Subcutaneous abdominal adipose tissue (tissue), 5 donors: ENCODE measurements around the gene SAMD4B.

Experiments
- H3K27ac ChIP-seq: one replicate; pipeline ENCODE4 v1.7.0; 2013; ENCODE audit warnings: low read depth, mild to moderate bottlenecking, inconsistent platforms, low read length, moderate library complexity
- H3K27me3 ChIP-seq, 5 donors: one replicate each; pipeline ENCODE4 v1.7.0; 2013; ENCODE audit warnings: low read length in 5 of 5, inconsistent platforms in 1 of 5; ENCODE audit not compliant: control insufficient read depth in 5 of 5, insufficient read depth in 4 of 5
- H3K36me3 ChIP-seq, 5 donors: one replicate each; pipeline ENCODE4 v1.7.0; 2013; ENCODE audit warnings: low read length in 5 of 5; ENCODE audit not compliant: control insufficient read depth in 5 of 5, insufficient read depth in 5 of 5
- H3K4me1 ChIP-seq, 5 donors: one replicate each; pipeline ENCODE4 v1.7.0; 2013; ENCODE audit warnings: low read length in 5 of 5, mild to moderate bottlenecking in 3 of 5, moderate library complexity in 1 of 5; ENCODE audit not compliant: control insufficient read depth in 5 of 5, insufficient read depth in 5 of 5
- H3K4me3 ChIP-seq, 5 donors: one replicate each; pipeline ENCODE4 v1.7.0; 2013; ENCODE audit warnings: low read length in 5 of 5, low read depth in 1 of 5
- H3K9ac ChIP-seq, 5 donors: one replicate each; pipeline ENCODE4 v1.7.0; 2013; ENCODE audit warnings: low read length in 5 of 5, mild to moderate bottlenecking in 4 of 5, moderate library complexity in 3 of 5
- H3K9me3 ChIP-seq, 5 donors: one replicate each; pipeline ENCODE4 v1.7.0; 2013; ENCODE audit warnings: low read length in 5 of 5; ENCODE audit not compliant: control insufficient read depth in 5 of 5
- donor health status: healthy.
- donor health status: healthy.
- donor health status: healthy.
- donor health status: healthy.
- donor health status: healthy.

Gene SAMD4B, protein sequence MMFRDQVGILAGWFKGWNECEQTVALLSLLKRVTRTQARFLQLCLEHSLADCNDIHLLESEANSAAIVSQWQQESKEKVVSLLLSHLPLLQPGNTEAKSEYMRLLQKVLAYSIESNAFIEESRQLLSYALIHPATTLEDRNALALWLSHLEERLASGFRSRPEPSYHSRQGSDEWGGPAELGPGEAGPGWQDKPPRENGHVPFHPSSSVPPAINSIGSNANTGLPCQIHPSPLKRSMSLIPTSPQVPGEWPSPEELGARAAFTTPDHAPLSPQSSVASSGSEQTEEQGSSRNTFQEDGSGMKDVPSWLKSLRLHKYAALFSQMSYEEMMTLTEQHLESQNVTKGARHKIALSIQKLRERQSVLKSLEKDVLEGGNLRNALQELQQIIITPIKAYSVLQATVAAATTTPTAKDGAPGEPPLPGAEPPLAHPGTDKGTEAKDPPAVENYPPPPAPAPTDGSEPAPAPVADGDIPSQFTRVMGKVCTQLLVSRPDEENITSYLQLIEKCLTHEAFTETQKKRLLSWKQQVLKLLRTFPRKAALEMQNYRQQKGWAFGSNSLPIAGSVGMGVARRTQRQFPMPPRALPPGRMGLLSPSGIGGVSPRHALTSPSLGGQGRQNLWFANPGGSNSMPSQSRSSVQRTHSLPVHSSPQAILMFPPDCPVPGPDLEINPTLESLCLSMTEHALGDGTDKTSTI

DNA sequence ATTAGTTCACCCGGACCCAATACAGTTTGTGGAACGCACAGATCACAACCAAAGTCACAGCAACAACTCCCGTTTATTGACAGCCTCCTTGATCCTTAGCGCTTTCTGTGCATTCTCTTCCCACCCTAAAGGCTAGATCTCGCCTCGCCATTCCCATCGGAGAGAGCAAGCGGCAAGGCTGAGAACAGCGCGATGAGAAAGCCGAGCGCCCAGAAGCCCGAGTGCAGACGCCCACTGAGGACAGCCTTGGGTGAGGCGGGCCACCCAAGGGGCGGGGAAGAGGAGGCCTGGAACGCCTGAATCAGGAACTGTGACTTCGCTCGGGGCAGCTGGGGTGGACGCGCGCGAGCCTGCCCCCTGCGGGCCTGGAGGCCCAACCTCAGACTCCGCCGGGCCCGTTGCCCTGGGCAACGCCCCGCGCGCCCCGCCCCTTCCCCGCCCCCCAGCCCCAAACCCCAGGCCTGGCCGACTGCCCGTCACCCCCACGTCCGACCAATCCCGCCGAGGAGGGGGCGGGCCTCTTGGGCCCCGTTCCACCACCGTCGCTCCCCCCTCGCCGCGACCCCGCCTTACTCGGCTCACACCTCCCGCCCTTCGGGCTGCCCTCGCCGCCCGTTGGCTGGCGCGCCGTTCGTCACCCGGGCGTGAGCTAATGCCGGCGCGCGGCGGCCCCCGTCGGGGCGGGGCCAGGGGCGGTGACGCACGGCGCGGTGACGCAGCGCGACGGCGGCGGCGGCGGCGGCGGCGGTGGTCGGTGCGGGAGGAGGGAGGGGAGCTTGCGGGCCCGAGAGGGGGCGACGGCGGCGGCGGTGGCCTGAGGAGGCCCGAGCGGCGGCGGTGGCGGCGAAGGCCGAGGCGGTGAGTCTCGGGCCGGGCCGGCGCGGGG is at the start of gene SAMD4B:
Gene SAMD4B, plus strand, starts transcription at position 703 of the 886 bp plus-strand sequence. CDS start 14,473 bp downstream, outside the sequence.
- Histone ChIP-seq H3K4me1 (peaks cover 6 to 54% (median 46%) of the 10 kb centered on the region in 5 donors), H3K36me3 (peaks cover 0 to 12% (median 3%) of the 10 kb centered on the region in 5 donors), H3K9me3 (no peaks in the 10 kb centered on the region), H3K27me3 (no peaks in the 10 kb centered on the region), H3K27ac (peak within 1 kb of the TSS; percentile 70), H3K4me3 (peak within 1 kb of the TSS; percentile 74 to 99 (median 90)), H3K9ac (peak within 1 kb of the TSS; percentile 57 to 96 (median 84))

DNA sequence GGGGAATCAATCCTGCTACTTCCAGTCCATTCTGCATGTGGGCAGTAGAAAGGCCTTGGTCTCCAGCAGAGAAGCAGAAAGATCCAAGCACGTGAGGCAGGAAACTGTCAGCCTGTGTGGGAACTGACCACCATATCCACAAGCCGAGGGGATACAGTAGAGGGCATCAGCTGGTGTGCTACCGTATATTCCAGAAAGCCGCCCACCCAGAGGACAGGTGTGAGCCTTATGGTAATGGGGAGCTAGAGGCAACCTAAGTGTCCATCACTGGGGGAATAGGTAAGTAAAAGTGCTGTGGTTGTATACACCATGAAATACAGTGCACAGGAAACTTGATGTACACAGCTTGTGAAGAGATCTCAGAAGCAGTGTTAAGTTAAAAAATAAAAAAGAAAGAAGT is 48.8 kb upstream of the SAMD4B start:
- peaks cover 0 to 10% (median 4%) of the 10 kb centered on the region in 5 donors for H3K27me3 ChIP-seq
- no peaks in the 10 kb centered on the region for H3K9me3 ChIP-seq
- no peak overlapping the region for H3K9ac ChIP-seq
- H3K4me1 ChIP-seq, result no peaks in the 10 kb centered on the region
- H3K4me3 ChIP-seq, result no peak overlapping the region
- H3K36me3 ChIP-seq, result no peaks in the 10 kb centered on the region
- no peak overlapping the region for H3K27ac ChIP-seq

DNA sequence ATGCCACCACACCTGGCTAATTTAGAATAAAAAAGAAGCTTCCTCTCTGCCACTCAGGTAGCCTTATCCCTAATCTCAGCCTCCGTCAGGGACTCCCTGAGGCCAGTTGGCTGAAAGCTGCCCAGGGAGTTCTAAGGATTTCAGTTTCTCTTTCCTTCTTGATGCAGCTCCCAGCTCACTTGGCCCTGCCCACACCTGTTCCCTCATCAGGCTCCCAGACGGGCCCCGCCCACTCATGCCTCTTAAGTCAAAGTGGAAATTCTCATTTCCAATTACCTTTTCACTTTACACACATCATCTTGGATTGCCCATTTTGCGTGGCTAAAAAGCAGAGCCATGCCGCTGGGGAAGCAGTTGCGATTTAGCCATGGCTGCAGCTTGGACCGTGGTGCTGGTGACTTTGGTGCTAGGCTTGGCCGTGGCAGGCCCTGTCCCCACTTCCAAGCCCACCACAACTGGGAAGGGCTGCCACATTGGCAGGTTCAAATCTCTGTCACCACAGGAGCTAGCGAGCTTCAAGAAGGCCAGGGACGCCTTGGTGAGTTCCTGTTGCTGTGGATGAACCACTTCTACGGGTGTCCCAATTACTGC is 46.1 kb upstream of the SAMD4B start, which contains the start of gene IFNL1:
Gene IFNL1, plus strand, starts transcription at position 353 of the 591 bp plus-strand sequence. Its CDS starts 15 bp downstream, at position 368.
- no peaks in the 10 kb centered on the region for H3K36me3 ChIP-seq
- H3K9ac ChIP-seq, result no peak within 1 kb of the TSS
- peaks cover 0 to 13% (median 4%) of the 10 kb centered on the region in 5 donors for H3K27me3 ChIP-seq

DNA sequence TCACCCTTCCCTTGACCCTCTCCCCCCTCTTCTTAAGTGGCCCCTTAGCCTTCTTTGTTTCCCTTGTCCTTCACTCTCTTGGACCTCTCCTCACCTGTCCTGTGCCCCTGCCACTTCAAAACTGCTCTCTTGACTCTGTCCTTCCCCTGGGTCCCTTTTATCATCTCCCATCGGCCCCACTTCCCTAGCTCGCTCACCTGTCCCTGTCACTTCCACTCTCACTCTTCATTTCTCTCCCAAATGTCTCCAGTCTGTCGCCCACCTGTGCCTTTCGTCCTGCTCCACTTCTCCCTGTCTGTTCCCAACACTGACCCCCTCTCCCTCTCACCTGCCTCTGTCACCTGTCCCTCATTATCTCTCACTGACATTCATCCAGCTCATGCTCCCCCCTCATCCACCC is 45.3 kb upstream of the SAMD4B start:
- Histone ChIP-seq H3K9me3 (no peaks in the 10 kb centered on the region), H3K27ac (no peak overlapping the region), H3K27me3 (peaks cover 0 to 13% (median 4%) of the 10 kb centered on the region in 5 donors), H3K9ac (no peak overlapping the region), H3K4me3 (no peak overlapping the region), H3K4me1 (no peaks in the 10 kb centered on the region), H3K36me3 (no peaks in the 10 kb centered on the region)

More for the DNA sequence above, 46.1 kb upstream of the SAMD4B start, which contains the start of gene IFNL1:
- Histone ChIP-seq H3K4me3 (no peak within 1 kb of the TSS), H3K9me3 (no peaks in the 10 kb centered on the region), H3K27ac (no peak within 1 kb of the TSS), H3K4me1 (no peaks in the 10 kb centered on the region)

DNA sequence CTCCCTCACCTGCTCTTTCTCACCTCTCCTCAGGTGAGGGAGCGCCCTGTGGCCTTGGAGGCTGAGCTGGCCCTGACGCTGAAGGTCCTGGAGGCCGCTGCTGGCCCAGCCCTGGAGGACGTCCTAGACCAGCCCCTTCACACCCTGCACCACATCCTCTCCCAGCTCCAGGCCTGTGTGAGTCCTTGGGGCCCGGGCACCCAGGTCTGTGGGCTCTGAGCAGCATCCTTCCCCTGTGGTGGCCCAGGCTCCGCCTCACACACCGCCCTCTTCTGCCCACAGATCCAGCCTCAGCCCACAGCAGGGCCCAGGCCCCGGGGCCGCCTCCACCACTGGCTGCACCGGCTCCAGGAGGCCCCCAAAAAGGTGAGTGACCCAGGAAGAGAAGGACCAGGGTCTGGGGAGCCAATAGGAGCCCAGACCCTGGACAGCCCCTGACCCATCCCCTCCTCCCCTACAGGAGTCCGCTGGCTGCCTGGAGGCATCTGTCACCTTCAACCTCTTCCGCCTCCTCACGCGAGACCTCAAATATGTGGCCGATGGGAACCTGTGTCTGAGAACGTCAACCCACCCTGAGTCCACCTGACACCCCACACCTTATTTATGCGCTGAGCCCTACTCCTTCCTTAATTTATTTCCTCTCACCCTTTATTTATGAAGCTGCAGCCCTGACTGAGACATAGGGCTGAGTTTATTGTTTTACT is 44.1 kb upstream of the SAMD4B start:
- no peak overlapping the region for H3K27ac ChIP-seq
- no peak overlapping the region for H3K4me3 ChIP-seq
- H3K27me3 ChIP-seq, result peaks cover 0 to 13% (median 4%) of the 10 kb centered on the region in 5 donors
- no peaks in the 10 kb centered on the region for H3K4me1 ChIP-seq
- H3K9me3 ChIP-seq, result no peaks in the 10 kb centered on the region
- no peaks in the 10 kb centered on the region for H3K36me3 ChIP-seq
- no peak overlapping the region for H3K9ac ChIP-seq

DNA sequence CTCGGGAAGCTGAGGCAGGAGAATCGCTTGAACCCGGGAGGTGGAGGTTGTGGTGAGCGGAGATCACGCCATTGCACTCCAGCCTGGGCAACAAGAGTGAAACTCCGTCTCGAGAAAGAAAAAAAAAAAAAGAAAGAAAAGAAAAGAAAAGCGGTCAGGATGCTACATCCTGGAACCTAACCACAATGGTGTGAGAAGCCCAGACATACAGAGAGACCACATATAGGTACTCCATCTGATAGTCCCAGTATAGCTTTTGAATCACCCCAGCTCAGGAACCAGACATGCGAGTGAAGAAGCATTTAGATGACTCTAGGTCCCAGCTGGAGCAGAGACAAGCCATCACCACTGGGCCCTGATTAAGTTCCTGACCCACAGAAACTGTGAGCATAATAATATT is 42.8 kb upstream of the SAMD4B start:
- H3K4me1 ChIP-seq, result no peaks in the 10 kb centered on the region
- no peak overlapping the region for H3K9ac ChIP-seq
- no peak overlapping the region for H3K4me3 ChIP-seq
- no peaks in the 10 kb centered on the region for H3K36me3 ChIP-seq
- H3K9me3 ChIP-seq, result no peaks in the 10 kb centered on the region
- H3K27ac ChIP-seq, result no peak overlapping the region
- peaks cover 0 to 10% (median 4%) of the 10 kb centered on the region in 5 donors for H3K27me3 ChIP-seq

DNA sequence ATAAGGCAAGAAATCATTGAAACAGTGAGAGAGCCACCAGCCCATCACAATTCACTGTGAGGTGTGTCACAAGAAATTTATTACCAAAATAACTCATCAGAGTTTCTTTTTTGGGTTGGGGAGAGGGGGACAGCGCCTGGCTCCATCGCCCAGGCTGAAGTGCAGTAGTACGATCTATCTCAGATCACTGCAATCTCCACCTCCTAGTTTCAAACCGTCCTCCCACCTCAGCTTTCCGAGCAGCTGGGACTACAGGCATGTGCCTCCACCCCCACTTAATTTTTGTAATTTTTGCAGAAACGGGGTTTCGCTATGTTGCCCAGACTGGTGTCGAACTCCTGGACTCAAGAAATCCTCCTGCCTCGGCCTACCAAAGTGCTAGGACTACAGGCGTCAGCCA is 42.4 kb upstream of the SAMD4B start:
- Histone ChIP-seq H3K4me3 (no peak overlapping the region), H3K9ac (no peak overlapping the region), H3K27ac (no peak overlapping the region), H3K27me3 (peaks cover 0 to 12% (median 6%) of the 10 kb centered on the region in 5 donors), H3K9me3 (no peaks in the 10 kb centered on the region), H3K36me3 (no peaks in the 10 kb centered on the region), H3K4me1 (no peaks in the 10 kb centered on the region)

DNA sequence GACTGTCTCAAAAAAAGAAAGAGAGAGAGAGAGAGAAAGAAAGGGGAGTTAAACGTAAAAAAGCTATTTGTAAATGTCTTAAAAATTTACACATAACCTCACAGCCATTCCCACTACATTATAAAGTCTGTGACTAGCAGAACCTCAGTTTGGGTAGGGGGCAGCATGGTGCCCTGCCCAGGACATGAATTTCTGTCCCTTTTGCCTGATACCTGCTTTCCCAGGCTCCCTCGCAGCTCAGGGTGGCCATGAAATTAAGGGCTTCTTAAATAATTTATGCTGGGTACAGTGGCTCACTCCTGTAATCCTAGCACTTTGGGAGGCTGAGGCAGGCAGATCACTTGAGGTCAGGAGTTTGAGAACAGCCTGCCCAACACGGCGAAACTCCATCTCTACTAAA is 41.2 kb upstream of the SAMD4B start:
- Histone ChIP-seq H3K9ac (no peak overlapping the region), H3K27me3 (peaks cover 0 to 20% (median 12%) of the 10 kb centered on the region in 5 donors)

DNA sequence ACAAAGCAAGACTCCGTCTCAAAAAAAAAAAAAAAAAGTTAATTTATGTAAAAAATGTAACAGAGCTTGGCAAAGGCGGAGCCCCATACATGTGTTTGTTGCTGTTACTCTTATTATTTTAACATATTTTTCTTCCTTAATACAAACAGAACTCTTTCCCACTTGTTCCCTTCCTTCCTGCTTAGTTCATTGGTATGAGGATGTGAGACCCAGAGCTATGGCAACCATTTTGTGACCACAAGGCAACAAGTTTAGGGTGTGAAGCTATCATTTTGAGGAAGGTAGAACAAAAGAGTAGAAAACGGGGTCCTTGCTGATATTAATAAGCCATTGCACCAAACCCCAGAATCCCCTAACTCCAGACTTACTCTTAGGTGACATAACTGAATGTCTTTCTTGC is 40.7 kb upstream of the SAMD4B start:
- Histone ChIP-seq H3K27me3 (peaks cover 0 to 20% (median 14%) of the 10 kb centered on the region in 5 donors), H3K27ac (no peak overlapping the region), H3K4me1 (no peaks in the 10 kb centered on the region), H3K9me3 (no peaks in the 10 kb centered on the region), H3K36me3 (no peaks in the 10 kb centered on the region), H3K4me3 (no peak overlapping the region), H3K9ac (no peak overlapping the region)

More for the DNA sequence above, 41.2 kb upstream of the SAMD4B start:
- Histone ChIP-seq H3K36me3 (no peaks in the 10 kb centered on the region), H3K4me3 (no peak overlapping the region), H3K27ac (no peak overlapping the region), H3K4me1 (no peaks in the 10 kb centered on the region), H3K9me3 (no peaks in the 10 kb centered on the region)
